Bronchial epithelial cell (primary cell): ENCODE measurements around the gene TNRC18. TPM values are rescaled to one million over a fixed set of nuclear protein-coding genes. Genes with fewer than 3 reads are reported as not detected.

Experiments
- DNase-seq: peaks from one replicate; pipeline ENCODE4 v3.0.0-alpha.2; 2010; ENCODE audit warnings: low read depth
- FAIRE-seq: peaks from 2 replicates; lab custom pipeline; 2011; peaks lifted over from hg19 to GRCh38; lab: Jason Lieb, UNC
- H3K27me3 ChIP-seq: 2 replicates; pipeline ENCODE4 v1.5.1; 2011; ENCODE audit warnings: low read length; ENCODE audit not compliant: control insufficient read depth, insufficient read depth
- H3K36me3 ChIP-seq: 2 replicates; pipeline ENCODE4 v1.5.1; 2011; ENCODE audit warnings: low read length; ENCODE audit not compliant: control insufficient read depth, insufficient read depth
- H3K4me3 ChIP-seq: 2 replicates; pipeline ENCODE4 v1.5.1; 2011; ENCODE audit warnings: mild to moderate bottlenecking, low read depth, low read length, control low read depth
- CTCF ChIP-seq: IDR thresholded peaks from 2 replicates; pipeline ENCODE4 v1.5.1; 2011; ENCODE audit warnings: mild to moderate bottlenecking, moderate library complexity, low read length, control low read depth, inconsistent platforms; ENCODE audit not compliant: insufficient read depth, severe bottlenecking
- total RNA-seq: library from RNA; depleted of rRNA; stranded (reverse); fragments of >200 nt; gene quantifications from 2 replicates; pipeline ENCODE4 v1.2.1, GENCODE V29; 2014

The TNRC18 gene
- total RNA-seq, 1 donor from 2014 or later, result 29.0 TPM

DNA sequence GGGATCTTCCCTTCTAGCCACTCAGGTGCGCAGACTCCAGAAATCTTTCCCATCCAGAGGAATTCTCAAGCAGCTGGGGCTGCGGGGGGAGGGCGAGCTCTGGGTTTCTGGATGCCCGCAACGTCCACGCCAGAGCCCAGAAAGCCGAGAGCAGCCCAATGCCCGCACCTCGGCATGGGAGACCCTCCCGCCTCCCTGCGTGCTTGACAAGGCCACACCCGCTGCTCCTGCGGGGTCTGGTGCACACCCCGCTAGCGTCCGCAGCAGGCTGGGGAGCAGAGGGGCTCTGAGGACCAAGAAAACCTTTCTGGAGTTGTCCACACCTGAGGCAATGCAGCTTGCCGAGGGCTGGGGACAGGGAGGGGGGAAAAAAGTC, 74.6 kb downstream of the TNRC18 start:
- H3K27me3 ChIP-seq, result no peaks in the 10 kb centered on the region
- no peak for TF ChIP-seq CTCF
- DNase-seq, result no peak
- H3K36me3 ChIP-seq, result peaks cover 38% of the 10 kb centered on the region
- no peak overlapping the region for H3K4me3 ChIP-seq
- FAIRE-seq, result no peak

DNA sequence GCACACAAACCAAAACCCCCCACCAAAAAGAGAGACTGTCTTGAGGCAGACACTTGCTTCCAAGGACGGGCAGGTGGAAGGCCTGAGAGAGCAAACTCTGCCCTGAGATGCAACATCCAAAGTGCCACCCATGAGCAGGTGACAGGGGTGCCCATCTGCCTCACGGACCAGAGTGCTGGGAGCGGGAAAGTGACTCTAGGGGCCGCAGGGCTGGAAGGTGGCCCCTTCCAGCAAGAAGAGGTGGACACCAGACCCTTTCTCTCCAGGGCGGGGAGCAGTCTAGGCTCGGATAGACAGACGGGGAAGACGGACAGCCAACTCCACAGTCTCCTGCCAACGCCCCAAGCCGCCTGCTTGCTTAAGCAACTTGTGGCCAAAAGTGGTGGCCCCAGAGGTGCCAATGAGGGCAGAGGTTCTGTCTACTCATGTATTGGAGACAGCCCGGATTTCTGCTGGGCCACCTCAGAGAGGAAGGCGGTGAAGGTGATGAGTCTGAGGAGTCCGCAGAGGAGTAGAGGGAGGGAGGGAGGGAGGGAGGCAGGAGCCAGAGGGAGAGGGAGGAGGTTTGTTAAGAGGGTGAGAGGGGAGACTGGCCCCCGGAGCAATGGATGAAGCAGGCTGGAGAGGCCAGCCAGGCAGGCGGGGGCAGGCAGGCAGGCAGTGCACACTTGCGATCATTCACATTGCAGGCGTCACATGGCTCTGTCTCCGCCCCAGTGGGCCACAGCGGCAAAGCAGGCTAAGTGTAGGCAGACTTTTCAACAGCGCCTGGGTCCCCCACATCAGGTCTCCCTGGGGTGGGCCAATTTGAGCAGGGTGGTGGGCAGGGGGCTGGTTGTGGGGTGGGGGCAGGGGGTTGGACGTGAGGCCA, 75.3 kb downstream of the TNRC18 start:
- no peaks in the 10 kb centered on the region for H3K27me3 ChIP-seq
- TF ChIP-seq CTCF, result no peak
- FAIRE-seq, result no peak
- DNase-seq, result no peak
- H3K4me3 ChIP-seq, result no peak overlapping the region
- H3K36me3 ChIP-seq, result peaks cover 39% of the 10 kb centered on the region

DNA sequence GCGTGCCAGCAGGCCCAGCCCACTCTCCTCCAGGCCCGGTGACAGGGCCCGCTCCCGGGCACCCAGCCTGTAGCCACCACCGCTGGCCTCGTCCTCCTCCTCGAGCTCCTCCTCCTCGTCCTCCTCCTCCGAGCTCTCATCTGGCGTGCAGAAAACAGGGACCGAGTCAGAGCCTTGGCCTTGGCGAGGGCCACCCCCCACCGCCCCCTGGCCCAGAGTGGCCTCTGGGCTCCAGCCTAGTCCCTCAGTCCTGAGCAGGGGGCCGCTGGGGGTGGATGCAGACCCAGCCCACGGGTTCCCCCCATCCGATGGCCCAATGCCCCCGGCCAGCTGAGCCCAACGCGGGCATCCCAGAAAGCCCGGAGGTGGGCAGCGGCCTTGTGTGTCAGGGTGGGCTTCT, 78.0 kb downstream of the TNRC18 start:
- Histone ChIP-seq H3K27me3 (no peaks in the 10 kb centered on the region), H3K4me3 (no peak overlapping the region), H3K36me3 (peaks cover 32% of the 10 kb centered on the region)
- no peak for DNase-seq
- no peak for FAIRE-seq
- no peak for TF ChIP-seq CTCF

- peaks cover 31% of the 10 kb centered on the region for H3K36me3 ChIP-seq
- FAIRE-seq, result no peak
- no peak for DNase-seq
- H3K4me3 ChIP-seq, result no peak overlapping the region
- H3K27me3 ChIP-seq, result no peaks in the 10 kb centered on the region
- TF ChIP-seq CTCF, result no peak
Measured at GRCh38 chr7:5345171-5345570, 78.5 kb downstream of the TNRC18 start.

DNA sequence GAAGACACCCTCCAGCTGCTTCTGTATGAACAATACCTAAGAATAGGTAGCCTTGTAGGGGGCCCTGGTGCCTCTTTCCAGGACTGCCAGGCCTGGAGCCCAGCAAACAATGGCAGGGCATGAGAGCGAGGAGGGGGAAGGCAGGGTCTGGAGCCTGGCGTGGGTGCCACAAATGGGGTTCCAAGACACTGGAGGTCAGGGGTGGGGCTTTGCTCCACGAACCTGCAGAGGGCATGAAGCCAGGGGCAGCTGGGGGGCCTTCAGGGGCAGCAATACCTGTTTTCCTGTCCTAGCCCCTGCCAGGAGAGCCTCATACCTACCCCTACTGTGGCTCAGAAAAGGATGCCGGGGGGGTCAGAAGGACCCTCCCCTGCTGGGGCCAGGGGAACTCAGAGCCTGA, 79.3 kb downstream of the TNRC18 start:
- FAIRE-seq (no peak), DNase-seq (no peak)
- no peak for TF ChIP-seq CTCF
- Histone ChIP-seq H3K27me3 (no peaks in the 10 kb centered on the region), H3K4me3 (no peak overlapping the region), H3K36me3 (peaks cover 31% of the 10 kb centered on the region)
